ENCODE data around the gene LILRB1.

Gene LILRB1

DNA sequence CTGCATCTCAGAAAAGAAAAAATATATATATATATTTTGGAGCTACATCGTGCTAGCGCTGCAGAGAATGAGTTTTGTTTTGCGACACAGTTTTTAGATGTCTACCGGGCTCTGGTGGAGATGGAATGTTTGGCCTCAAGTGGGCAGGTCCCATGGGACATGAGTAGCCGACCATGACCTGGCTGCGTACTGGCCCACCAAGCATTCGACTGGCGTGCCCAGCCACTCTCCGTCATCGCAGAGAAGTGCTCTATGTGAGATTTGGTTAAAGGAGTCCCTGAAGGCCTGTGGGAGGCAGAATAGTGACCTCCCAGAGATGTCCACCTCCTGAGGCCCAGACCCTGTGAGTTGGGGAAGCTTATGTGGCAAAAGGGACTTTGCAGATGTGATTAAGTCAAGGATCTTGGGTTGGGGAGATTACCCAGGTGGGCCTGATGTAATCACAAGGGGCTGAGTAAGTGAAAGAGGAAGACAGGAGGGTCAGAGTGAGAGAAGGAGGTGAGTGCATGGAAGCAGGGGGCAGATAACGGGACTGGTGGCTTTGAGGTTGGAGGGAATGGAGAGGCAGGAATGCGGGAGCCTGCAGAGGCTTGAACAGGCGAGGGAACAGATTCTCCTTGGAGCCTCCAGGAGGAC is 31.7 kb downstream of the LILRB1 start:
- H3K27ac ChIP-seq = no peak overlapping the region

DNA sequence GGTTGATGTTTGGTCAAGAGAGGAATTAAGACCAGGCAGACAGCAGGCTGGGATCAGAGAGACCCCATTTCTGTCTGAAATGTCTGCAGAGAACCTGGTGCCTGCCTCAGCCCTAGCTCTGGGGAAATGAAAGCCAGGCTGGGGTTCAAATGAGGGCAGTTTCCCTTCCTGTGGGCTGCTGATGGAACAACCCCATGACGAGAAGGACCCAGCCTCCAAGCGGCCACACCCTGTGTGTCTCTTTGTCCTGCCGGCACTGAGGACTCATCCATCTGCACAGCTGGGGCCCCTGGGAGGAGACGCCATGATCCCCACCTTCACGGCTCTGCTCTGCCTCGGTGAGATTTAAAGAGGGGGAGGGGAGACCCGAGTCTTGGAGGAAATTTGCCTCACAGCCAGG is 32.4 kb downstream of the LILRB1 start, which contains the start of gene LILRB4:
TSS of gene LILRB4 (plus strand) at position 256 of the 400 bp plus-strand sequence. CDS start at position 305, 49 bp downstream.
- TF ChIP-seq, protein P1, sequence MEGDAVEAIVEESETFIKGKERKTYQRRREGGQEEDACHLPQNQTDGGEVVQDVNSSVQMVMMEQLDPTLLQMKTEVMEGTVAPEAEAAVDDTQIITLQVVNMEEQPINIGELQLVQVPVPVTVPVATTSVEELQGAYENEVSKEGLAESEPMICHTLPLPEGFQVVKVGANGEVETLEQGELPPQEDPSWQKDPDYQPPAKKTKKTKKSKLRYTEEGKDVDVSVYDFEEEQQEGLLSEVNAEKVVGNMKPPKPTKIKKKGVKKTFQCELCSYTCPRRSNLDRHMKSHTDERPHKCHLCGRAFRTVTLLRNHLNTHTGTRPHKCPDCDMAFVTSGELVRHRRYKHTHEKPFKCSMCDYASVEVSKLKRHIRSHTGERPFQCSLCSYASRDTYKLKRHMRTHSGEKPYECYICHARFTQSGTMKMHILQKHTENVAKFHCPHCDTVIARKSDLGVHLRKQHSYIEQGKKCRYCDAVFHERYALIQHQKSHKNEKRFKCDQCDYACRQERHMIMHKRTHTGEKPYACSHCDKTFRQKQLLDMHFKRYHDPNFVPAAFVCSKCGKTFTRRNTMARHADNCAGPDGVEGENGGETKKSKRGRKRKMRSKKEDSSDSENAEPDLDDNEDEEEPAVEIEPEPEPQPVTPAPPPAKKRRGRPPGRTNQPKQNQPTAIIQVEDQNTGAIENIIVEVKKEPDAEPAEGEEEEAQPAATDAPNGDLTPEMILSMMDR (conservative IDR thresholded peaks at IDR 0.05) = no peak
- TF ChIP-seq ZFX (IDR thresholded peaks at IDR 0.05) = no peak
- H3K27ac ChIP-seq = no peak within 1 kb of the TSS

More for the DNA sequence above, 31.7 kb downstream of the LILRB1 start:
- TF ChIP-seq ZFX (IDR thresholded peaks at IDR 0.05) = no peak
- TF ChIP-seq, protein P1 (conservative IDR thresholded peaks at IDR 0.05) = no peak

DNA sequence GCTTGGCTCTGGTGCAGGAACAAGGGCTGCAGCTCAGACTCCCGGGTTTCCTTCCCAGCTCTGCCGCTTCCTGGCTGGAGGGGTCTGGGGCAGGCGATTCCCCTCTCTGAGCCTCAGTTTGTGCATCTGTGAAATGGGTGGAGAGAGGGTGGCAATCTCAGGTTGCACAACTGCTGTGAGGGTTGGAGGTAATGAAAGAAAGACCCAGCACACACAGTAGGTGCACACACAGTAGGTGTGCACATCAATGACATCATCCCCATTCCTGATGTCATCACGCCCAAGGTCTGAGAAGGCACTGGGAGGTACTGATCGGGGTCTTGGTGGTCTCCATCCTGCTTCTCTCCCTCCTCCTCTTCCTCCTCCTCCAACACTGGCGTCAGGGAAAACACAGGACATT is 35.2 kb downstream of the LILRB1 start:
- TF ChIP-seq ZFX (IDR thresholded peaks at IDR 0.05) = no peak
- TF ChIP-seq, protein P1 (conservative IDR thresholded peaks at IDR 0.05) = no peak
- no peak overlapping the region for H3K27ac ChIP-seq

DNA sequence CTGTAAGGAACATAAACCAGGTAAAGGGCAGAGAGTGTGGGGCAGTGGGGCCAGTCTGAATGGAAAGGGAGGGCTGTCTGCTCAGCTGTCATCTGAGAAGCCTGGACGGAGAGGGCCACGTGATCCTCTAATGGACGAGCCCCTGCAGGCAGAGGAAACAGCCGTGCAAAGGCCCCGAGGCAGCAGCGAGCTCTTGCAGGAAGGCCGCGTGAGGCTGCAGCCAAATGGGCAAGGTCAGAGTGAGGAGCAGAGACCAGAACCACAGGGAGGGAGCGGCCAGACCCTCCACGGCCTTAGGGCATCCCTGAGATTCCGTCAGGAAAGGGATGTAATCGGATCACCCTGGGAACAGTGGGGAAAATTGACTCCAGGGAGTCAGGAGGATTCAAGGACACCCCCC is 36.9 kb downstream of the LILRB1 start:
- H3K27ac ChIP-seq = no peak overlapping the region
- TF ChIP-seq, protein P1 (conservative IDR thresholded peaks at IDR 0.05) = no peak
- TF ChIP-seq ZFX (IDR thresholded peaks at IDR 0.05) = no peak

DNA sequence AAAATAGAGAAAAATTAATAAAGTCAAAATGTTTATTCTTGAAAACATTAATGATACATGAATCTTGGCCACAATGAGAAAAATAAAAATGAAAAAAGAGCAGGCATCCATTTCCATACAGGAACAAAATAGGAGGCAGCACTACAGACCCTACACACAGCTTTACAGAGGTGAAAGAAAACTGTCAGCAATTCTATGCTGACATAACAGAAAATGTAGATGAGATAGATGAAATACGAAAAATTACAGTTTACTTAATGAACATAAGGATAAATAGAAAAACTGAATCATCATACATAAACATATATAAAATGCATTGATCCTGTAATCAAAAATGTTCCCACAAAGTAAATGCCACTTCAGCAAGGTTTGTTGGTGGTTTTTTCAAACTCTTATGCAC is 38.1 kb downstream of the LILRB1 start:
- H3K27ac ChIP-seq = no peak overlapping the region
- TF ChIP-seq, protein P1 (conservative IDR thresholded peaks at IDR 0.05) = no peak
- TF ChIP-seq ZFX (IDR thresholded peaks at IDR 0.05) = no peak

DNA sequence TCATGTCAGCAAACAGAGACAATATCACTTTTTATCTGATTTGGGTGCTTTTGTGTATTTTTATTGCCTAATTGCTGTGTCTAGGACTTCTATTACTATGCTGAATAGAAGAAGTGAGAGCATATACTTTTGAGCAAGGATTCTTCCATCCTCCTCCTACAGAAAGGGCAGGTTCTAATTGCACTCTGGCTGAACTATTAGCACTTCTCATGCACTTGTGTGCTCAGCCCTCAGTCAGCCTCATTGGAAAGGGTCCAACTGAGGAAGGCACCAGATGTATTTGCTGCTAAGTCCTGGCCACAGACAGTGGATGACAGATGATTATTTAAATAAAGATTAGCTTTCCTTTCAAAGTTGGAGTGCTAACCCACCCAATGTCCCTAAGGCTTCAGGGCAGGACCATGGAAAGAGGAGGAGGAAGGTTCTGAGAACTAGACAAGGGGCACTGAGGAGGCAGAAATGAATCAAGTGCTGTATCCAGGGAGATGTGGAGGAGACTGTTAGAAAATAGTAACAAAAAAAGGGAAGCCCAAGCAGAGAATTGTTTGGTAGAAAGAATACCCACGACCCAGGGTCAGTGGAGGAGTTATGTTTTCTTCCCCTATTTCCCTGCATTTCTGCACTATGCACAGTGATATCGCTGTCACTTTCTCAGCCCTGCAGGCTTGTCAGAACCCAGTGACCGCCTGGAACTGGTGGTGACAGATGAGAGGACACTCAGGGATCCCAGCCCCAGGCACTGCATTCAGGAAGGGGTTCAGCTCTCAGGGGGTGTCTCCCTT is 40.5 kb downstream of the LILRB1 start:
- TF ChIP-seq ZFX (IDR thresholded peaks at IDR 0.05) = no peak
- TF ChIP-seq, protein P1 (conservative IDR thresholded peaks at IDR 0.05) = no peak
- H3K27ac ChIP-seq = no peak overlapping the region

DNA sequence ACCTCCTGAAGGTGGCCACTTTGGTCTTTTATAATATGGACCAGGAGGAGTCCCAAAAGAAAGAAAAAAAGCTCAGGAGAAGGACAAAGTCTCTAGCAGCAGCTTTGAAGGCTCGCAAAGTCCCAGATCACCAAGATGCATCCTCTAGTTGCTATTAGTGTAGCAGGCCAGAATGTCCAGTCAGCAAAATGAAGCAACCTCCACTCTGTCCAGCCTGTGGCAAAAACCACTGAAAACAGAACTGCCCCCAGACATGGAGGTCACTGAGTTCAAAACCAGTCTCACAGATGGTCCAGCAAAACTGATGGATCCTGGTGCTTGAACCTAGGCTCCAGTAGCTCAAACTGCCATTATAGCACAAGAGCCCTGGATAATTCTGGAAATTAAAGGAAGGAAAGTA is 42.9 kb downstream of the LILRB1 start:
- H3K27ac ChIP-seq = no peak overlapping the region
- TF ChIP-seq ZFX (IDR thresholded peaks at IDR 0.05) = no peak
- TF ChIP-seq, protein P1 (conservative IDR thresholded peaks at IDR 0.05) = no peak

Measured in C4-2B (cell line).